GM18858 (cell line): ENCODE results near the gene ATP7A.
"Not testable (repeated sequence)": the region's sequence is repeated elsewhere in the genome, so short reads cannot be mapped to it uniquely, and the experiment has no call there.

Experiments
- ATAC-seq: cut with Tn5 transposase; IDR thresholded peaks from one replicate; pipeline ENCODE4 v1.9.1; 2021; ENCODE audit not compliant: unreplicated experiment

The ATP7A gene

DNA sequence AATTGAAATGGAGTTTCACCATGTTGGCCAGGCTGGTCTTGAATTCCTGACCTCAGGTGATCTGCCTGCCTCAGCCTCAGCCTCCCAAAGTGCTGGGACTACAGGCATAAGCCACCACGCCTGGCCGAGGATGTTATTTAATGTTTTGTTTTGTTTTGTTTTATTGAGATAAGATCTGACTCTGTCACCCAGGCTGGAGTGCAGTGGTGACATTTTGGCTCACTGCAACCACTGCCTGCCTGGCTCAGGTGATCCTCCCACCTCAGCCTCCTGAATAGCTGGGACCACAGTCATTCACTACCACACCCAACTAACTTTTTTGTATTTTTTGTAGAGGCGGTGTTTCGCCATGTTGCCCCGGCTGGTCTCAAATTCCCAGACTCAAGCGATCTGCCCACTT is 34.5 kb downstream of the ATP7A start:
- ATAC-seq = not testable (repeated sequence)

DNA sequence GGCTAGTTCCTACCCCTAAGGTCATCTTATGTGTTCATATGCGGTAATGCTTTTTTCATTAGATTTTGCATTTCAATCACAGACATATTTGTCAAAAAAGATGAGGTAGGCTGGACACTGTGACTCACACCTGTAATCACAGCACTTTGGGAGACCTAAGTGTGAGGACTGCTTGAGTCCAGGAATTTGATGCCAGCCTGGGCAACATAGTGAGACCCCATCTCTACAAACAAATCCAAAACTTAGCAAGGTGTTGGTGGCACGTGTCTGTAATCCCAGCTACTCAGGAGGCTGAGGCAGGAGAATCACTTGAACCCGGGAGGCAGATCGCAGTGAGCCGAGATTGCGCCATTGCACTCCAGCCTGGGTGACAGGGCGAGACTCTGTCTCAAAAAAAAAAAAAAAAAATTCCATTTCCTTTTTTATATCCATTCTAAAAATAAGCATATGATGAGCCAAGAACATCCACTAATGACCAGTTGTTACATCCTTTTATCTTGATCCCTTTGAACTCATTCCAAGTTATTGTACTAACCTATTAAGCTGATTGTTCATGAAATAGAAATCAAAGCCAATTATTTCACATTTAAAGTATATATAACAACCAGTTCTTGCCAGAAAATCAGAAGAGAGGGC is 35.5 kb downstream of the ATP7A start:
- ATAC-seq = no peak

DNA sequence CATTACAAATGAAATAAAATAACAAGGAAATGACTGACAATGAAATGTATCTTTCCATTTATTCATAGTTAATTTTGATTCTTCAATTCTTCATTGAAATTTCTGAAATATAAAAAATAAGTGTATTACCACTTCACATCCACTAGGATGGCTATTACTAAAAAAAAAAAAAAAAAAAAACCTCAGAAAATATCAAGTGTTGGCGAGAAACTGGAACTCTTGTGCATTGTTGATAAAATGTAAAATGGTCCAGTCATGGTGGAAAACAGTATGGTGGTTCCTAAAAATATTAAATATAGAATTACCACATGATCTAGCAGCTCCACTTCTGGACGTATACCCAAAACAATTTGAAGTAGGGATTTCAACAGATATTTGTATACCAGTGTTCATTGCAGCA is 36.1 kb downstream of the ATP7A start:
- no peak for ATAC-seq

DNA sequence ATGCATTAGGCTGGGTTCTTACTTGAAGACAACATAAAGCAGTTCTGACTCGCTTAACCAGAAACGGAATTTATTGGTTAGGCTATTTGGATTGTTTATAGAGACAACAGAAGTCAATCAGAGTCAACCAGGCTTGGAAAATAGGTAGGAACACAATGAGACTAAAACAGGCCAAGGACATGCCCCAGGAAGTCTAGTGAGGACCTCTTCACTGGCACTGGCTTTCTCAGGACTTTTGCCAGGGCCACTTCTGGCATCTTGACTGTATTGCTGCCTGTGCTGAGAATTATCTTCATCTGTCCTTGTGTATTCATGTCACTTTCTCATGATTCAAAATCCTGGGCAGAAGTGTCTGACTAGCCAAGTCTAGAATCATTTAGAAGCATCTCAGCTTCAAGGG is 39.3 kb downstream of the ATP7A start:
- no peak for ATAC-seq

DNA sequence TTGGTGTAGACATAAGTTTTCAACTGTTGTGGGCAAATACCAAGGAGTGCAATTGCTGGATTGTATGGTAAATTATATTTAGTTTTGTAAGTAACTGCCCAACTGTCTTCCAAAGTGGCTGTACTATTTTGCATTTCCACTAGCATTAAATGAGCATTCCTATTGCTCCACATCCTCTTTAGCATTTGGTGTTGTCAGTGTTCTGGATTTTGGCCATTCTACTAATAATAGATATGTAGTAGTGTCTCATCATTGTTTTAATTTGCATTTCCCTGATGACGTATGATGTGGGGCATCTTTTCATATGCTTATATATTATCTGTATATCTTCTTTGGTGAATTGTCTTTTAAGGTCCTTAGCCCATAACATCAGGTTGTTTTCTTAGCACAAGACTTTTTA is 41.7 kb downstream of the ATP7A start:
- ATAC-seq = no peak

DNA sequence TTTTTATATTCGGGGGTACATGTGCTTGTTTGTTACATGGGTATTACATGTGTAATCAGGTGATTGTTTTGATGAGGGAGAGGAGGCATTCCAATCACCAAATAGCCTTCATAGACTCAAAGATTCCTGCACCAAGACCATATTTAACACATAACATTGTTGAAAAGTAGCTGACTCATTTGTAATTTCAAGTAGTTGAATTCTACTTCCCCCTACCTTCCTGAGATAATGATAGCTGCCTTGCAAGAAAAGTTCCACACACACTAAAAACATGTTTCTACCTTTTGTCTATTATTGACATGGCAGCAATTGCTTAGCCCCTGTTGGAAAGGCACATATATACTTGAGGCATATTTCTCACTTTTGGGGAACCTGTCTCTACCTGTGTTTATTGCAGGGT is 42.8 kb downstream of the ATP7A start:
- no peak for ATAC-seq

DNA sequence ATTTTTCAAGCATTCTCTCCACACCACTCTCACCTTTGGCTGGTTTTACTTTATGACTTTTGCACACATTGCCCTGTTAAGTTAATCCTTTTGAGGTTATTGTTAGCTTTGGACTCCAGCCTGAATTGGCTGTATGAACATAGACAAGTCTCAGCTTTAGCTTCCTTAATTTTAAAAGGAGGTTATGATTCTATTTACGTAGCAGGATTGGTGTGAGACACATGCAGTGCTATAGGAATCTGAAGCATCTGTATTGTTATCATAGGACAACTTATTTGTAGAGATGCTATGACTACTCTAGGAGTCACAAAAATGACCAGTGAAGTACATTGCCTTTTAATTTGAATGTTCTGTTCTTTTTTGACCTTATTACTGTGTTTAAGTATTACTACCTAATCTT is 43.2 kb downstream of the ATP7A start:
- ATAC-seq = no peak

DNA sequence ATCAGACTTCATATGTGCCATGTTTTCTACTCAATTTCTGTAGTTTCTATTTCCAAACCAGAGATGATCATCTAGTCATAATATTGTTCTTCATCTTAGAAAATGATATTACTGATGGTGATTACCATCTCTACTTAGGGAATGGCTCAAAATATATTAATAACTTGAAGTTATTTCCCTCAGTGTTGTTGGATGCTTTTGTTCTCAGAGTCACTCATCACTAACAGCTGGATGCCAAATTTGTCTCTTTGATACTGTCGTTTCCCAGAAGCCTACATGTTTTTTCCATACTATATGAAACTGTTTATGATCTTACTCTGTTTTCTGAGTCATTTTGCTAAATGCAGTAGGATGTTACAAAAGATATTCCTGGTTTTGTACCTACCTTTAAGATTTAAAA is 50.1 kb downstream of the ATP7A start:
- ATAC-seq = no peak

DNA sequence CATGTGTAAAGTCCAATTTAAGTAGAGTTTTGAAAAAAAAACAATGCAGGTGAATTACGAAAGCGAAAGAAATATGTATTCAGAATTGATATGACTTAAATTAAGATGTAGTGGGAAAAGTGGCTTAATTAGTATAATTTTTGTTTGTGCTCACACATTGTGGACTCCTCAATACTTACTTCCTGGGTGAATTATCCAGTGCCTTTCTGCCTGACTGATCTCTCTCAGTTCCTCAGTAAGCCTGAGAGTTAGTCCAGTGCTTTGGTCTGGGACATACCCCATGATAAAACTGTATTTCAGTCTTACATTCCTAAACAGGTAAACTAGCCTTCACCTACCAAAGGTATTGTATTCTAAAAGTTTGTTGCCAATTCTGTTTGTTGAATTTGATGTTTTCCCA is 50.6 kb downstream of the ATP7A start:
- no peak for ATAC-seq

DNA sequence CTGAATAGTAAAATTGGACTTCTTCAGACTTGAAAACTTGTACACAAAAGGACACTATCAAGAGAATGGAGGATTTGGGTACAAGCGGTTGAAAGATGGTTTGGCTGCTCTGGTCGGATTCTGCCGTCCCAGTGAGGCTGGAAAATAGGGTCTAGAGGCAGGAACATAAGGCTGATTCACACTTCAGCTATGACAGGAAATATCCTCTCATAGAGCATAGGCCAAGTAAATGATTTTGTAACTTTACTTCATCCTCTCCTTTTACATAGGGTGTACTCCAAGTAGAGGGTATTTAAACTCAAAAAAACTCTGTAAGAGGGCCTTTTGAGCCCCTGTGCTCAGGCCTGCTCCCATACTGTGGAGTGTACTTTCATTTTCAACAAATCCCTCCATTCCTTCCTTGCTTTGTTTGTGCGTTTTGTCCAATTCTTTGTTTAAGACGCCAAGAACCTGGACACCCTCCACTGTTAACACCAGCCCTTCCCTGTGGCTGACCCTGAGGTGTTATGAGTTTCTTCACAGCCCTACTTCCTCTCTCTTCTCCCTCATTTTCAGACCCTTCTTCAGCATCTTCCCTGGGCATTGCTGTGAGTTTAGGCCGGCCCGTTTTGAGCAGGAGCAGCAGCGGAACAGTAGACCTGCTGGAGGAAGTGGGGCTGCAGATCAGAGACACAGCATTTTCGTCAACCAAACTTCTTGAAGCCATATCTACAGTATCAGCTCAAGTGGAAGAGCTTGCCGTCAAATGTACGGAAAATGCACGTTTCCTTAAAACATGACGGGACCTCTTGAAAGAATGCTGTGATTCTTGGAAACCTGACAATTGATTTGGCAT is 51.8 kb downstream of the ATP7A start:
- no peak for ATAC-seq

DNA sequence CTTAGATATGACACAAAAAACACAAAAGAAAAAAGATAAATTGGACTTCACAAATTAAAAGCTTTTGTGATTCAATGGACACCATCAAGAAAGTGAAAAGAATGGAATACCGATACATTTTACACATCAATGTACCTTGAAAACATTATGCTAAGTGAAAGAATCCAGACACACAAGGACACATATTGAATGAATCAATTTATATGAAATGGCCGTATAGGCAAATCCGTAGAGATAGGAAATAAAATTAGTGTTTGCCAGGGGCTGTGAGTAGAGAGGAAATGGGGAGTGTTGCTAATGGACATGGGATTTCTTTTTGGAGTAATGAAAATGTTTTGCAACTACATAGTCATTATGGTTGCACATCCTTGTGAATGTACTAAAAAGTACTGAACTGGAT is 55.9 kb downstream of the ATP7A start:
- no peak for ATAC-seq

DNA sequence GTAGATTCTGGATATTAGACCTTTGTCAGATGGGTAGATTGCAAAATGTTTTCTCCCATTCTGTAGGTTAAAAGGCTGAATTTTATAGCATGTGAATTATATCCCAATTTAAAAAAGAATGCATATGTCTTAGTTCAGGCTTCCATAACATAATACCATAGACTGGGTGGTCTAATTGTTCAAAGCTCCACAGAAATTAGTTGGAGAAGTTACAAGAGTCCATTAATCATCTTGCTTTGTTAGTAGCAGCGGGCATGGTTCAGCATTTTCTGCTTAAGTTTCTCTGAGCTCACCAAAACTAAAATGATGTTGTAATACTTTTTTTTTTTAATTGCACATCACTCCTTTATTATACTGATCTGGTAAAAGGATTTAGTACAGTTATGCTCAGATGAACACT is 57.1 kb downstream of the ATP7A start:
- no peak for ATAC-seq

DNA sequence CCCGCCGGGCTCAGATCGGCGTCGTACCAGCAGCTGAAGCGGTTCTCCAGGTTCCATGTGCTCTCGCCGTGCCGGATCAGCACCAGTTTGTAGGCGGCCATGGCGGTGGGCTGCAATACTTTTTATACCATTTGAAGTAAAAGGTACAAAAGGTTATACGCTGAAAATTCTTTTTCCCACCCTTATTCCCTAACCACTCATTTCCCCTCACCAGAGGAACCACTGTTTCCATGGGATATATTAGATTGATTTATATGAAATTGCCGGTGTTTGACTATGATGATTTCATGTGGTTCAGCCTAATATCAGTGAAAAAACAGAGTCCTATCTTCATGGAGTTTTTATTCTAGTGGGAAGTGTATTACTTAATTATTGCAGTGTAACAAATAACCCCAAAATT is 59.0 kb downstream of the ATP7A start, which contains the start of gene PGAM4:
PGAM4 (minus strand) TSS at position 101 of the 400 bp plus-strand sequence; CDS start at position 101, 0 bp downstream.
- no peak for ATAC-seq

DNA sequence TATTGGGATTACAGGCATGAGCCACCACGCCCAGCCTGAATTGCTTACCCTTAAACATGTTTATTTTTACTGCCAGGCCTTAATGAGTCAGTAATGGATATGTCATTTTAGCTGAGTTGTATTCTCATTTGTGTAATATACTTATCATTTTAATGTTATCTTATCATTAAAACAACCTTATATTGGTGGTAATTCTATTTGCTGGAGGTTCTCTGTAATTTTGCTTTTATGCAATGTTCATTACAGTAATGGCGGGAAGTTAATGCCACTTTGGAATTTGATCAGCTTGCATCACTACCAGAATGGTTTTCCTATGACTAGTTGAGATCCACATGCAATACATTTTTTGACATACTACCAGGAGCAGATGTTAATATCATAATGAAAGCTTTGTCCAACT is 65.3 kb downstream of the ATP7A start:
- no peak for ATAC-seq

DNA sequence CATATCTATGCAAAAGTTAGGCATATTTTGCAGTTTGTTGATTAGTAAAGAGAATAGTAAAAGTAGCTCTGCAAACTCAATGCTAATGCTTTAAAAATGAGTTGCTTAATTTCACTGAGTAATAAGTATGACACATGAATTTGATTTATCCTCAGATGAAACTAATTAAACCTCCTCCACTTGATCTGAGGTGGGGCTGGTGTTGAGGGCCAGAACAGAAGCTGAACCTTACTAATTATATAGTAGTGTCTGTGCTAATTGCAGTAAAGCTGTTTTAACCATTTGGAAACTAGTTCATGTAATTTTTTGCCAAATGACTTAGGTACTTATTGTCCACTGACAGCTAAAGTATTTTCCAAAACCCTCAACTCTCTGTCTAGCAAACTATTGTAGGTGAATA is 66.6 kb downstream of the ATP7A start:
- ATAC-seq = no peak

DNA sequence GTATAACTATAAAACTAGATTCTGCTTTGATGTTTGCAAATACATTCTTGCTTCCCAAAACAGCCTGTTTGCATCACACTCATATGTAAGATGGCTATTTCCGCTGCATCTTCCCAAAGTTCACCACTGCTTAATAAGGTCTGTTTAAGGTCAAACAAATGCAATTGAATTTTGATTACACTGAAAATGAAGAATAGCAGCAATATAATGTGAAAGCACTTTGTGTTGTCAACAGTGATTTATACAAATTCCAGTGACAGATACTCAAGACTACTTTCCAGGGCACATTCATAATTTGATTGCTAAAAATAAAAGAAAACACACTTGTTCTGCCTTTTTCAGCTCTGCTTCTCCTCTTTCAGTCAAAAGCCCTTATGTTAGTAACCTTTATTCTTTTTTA is 67.0 kb downstream of the ATP7A start:
- ATAC-seq = no peak

DNA sequence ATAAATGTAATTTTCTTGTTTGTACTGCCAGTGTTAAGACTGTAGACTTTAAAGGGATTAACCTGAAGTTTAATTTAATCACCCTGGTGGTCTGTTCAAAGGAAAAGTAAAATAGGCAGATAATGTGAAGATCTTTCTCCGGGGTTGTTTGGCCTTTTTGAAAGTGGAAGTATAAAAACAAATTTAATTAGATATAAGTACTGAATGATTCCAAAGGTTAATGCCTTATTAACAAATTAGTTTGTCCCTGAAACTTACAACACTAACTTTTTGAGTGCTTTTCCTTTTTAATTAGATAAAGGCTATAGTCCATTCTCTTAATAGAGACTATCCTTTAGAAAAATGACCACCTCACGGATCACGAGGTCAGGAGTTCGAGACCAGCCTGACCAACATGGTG is 69.4 kb downstream of the ATP7A start:
- no peak for ATAC-seq

DNA sequence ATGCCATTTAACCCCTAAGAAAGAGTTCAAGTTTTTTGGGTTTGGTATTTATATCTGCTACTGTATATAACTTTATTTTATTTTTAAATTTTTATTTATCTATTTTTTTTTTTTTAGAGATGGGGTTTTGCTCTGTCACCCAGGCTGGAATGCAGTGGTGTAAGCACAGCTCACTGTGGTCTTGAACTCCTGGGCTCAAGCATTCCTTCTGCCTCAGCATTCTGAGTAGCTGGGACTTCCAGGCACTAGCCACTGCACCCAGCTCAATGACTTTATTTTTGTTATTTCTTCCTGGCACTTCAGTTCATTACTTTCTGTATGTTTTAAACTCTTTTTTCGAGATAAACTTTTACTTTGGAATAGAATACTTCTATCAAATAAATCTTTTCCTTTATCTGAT is 101.4 kb downstream of the ATP7A start:
- no peak for ATAC-seq

DNA sequence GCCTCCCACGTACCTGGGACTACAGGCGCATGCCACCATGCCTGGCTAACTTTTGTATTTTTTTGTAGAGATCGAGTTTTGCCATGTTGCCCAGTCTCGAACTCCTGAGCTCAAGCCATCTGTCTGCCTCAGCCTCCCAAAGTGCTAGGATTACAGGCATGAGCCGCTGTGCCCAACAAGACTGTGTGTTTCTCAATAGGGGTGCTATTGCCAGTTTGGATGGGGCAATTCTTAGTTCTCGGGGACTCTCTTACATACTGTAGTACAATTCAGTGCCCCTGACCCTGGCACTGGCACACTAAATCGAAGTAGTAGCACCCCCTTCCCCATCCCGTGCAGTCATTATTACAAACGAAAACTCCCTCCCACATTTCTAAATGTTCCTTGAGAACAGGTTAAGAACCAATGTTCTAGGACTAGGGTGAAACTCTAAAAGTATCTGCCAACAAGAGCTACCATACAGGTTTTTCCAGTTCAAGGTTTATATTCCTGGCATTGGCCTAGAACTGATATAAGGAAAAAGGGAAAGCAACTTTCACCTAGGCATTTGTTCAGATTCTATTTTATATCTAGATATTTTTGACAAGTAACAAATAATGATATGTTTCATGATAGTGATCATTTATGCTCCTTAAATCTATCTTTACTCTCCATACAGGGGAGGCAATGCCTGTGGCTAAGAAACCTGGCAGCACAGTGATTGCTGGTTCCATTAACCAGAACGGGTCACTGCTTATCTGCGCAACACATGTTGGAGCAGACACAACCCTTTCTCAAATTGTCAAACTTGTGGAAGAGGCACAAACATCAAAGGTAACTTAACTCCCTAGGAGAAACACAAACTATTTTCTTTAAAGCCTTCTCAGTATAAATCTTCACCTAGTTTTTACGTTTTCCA is 109.3 kb downstream of the ATP7A start:
- no peak for ATAC-seq

DNA sequence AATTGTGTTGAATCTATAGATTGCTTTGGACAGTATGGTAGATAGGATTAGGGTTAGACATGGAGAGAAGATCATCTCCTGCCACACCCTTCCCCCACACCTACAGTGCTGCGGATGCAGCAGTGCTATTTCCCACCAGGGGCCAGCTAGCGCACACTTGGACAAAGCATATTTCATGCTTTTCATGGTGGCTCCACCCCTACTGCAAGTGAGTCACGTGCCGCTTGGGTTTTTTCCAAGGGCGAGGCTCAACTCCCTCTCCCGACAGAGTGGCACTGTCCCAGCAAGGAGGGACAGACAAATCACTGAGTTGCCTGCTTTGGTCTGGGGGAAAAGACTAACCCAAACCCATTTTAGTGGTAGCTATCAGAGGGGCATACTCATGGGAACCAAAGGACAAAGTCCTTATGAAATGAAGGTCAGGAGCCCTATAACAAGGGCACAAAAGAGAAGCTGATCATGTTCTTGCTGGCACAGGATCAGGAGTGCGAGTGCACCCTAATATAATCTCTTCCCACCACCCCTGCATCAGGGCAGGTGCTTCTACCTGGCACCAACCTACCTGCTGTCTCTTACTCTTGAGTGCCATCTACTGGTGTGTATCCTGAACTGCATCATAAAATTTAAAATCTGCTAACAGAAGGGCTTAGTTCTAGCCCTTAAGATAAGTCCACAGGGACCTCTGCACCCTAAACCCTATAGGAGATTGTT is 114.0 kb downstream of the ATP7A start:
- no peak for ATAC-seq

DNA sequence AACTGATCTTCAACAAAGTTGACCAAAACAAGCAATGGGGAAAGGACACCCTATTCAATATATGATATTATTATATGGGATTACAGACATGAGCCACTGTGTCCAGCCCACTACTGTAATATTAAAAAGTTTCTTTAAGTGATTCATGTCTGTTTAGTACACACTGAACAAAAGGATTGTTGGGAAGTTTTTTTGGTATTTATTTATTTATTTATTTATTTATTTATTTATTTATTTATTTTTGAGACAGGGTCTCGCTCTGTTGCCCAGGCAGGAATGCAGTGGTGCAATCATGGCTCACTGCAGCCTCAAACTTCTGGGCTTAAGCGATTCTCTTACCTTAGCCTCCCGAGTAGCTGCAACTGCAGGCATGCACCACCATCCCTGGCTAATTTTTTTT is 117.3 kb downstream of the ATP7A start:
- ATAC-seq = no peak
